HepG2 (cell line): ENCODE measurements around the gene GALK2. TPM values are rescaled to one million over a fixed set of nuclear protein-coding genes. Genes with fewer than 3 reads are reported as not detected.

Experiments
- ATAC-seq: fragments of 200-7000 bp; cut with Tn5 transposase; 3 replicates; pipeline ENCODE4 v1.9.1; 2020; ENCODE audit warnings: mild to moderate bottlenecking, moderate library complexity
- BruUV-seq: library from RNA; stranded (reverse); fragments of 400-500 nt; replicated peaks from 2 replicates; lab custom pipeline; 2021; lab: Mats Ljungman, UMichigan
- CTCF ChIA-PET: fragments of 300-600 bp; formaldehyde crosslinking; extraction: SDS; loops from one replicate; lab custom pipeline; 2021; ENCODE audit warnings: low total read pairs, inconsistent platforms, low intra/inter-chr PET ratio; lab: Yijun Ruan, JAX
- POLR2A ChIA-PET: fragments of 350-600 bp; sonication (Branson Sonifier 250); formaldehyde crosslinking; loops from one replicate; lab custom pipeline; 2020; ENCODE audit warnings: antibody characterized with exemption, inconsistent platforms; lab: Yijun Ruan, JAX
- DNase-seq: peaks from one replicate; pipeline ENCODE4 v3.0.0-alpha.2; 2015; ENCODE audit warnings: low spot score
- FAIRE-seq: peaks from 3 replicates; lab custom pipeline; 2011; peaks lifted over from hg19 to GRCh38; lab: Jason Lieb, UNC
- H2AFZ ChIP-seq: one replicate; pipeline ENCODE4 v1.6.1; 2011; ENCODE audit warnings: low read length, inconsistent platforms
- H3K27ac ChIP-seq: fragments of 300-600 bp; 3 replicates; pipeline ENCODE4 v1.8.0; 2011; ENCODE audit warnings: mixed run types, mild to moderate bottlenecking, mixed read lengths, low read length, inconsistent platforms; ENCODE audit not compliant: insufficient read depth; ENCODE audit errors: extremely low read length
- H3K27me3 ChIP-seq, 2 experiments: fragments of 200-600 bp in 1 of 2; 2 replicates in 1 of 2; 3 replicates in 1 of 2; pipeline versions ENCODE4 v1.6.0 to v1.8.0; 2011; ENCODE audit warnings: low read length in 2 of 2, mild to moderate bottlenecking in 2 of 2, moderate library complexity in 2 of 2, inconsistent platforms in 1 of 2; ENCODE audit not compliant: insufficient read depth in 2 of 2, control insufficient read depth in 1 of 2
- H3K36me3 ChIP-seq, 2 experiments: fragments of 200-600 bp in 1 of 2; replicated peaks in 1 of 2; 2 replicates in 1 of 2; 3 replicates in 1 of 2; pipeline versions ENCODE4 v1.5.1 to v1.8.0; 2011; ENCODE audit warnings: low read length in 2 of 2, inconsistent platforms in 1 of 2; ENCODE audit not compliant: insufficient read depth in 2 of 2, control insufficient read depth in 1 of 2
- H3K4me1 ChIP-seq: 2 replicates; pipeline ENCODE4 v1.5.1; 2012; ENCODE audit warnings: low read length, inconsistent platforms; ENCODE audit not compliant: insufficient read depth
- H3K4me2 ChIP-seq: 2 replicates; pipeline ENCODE4 v1.6.0; 2011; ENCODE audit warnings: low read depth, low read length, inconsistent platforms
- H3K4me3 ChIP-seq, 3 experiments: fragments of 200-600 bp in 1 of 3; sonication (generic), shearing (Covaris generic) in 1 of 3; replicated peaks in 1 of 3; 2 replicates each; pipeline ENCODE4 v1.5.1; 2011 to 2016; ENCODE audit warnings: low read length in 3 of 3, inconsistent platforms in 2 of 3, low read depth in 2 of 3, mild to moderate bottlenecking in 2 of 3, control low read depth in 1 of 3, mixed read lengths in 1 of 3; ENCODE audit not compliant: insufficient read depth in 1 of 3
- H3K79me2 ChIP-seq: one replicate; pipeline ENCODE4 v1.6.1; 2011; ENCODE audit warnings: low read length, inconsistent platforms; ENCODE audit not compliant: insufficient read depth
- H3K9ac ChIP-seq: 2 replicates; pipeline ENCODE4 v1.6.0; 2011; ENCODE audit warnings: mild to moderate bottlenecking, low read depth, low read length, inconsistent platforms; ENCODE audit not compliant: insufficient read depth
- H3K9me3 ChIP-seq: 2 replicates; pipeline ENCODE4 v1.5.1; 2012; ENCODE audit warnings: mild to moderate bottlenecking, low read length
- H4K20me1 ChIP-seq: 2 replicates; pipeline ENCODE4 v1.6.0; 2011; ENCODE audit warnings: inconsistent platforms, mild to moderate bottlenecking, low read length, moderate library complexity; ENCODE audit not compliant: insufficient read depth
- AKAP8 ChIP-seq: sonication (generic); formaldehyde crosslinking; IDR thresholded peaks from 2 replicates; pipeline ENCODE4 v1.5.1; 2020; ENCODE audit warnings: mild to moderate bottlenecking, missing genetic modification reagents
- MAF1 ChIP-seq: sonication (generic); formaldehyde crosslinking; IDR thresholded peaks from 2 replicates; pipeline ENCODE4 v1.5.0; 2020; ENCODE audit warnings: missing genetic modification reagents, borderline replicate concordance
- MAX ChIP-seq: IDR thresholded peaks from 2 replicates; pipeline ENCODE4 v1.6.1; 2012; ENCODE audit warnings: inconsistent platforms
- NAIF1 ChIP-seq: sonication (generic); formaldehyde crosslinking; IDR thresholded peaks from 2 replicates; pipeline ENCODE4 v1.5.0; 2020; ENCODE audit warnings: mild to moderate bottlenecking, missing genetic modification reagents, borderline replicate concordance
- PHF5A ChIP-seq: IDR thresholded peaks from one replicate; pipeline ENCODE4 v1.6.1; 2018; ENCODE audit warnings: low read depth, missing genetic modification reagents; ENCODE audit not compliant: unreplicated experiment
- RBAK ChIP-seq: sonication (generic); formaldehyde crosslinking; IDR thresholded peaks from 2 replicates; pipeline ENCODE4 v1.5.1; 2020; ENCODE audit warnings: mild to moderate bottlenecking, missing genetic modification reagents
- TAF1 ChIP-seq: sonication (generic); formaldehyde crosslinking; IDR thresholded peaks from 2 replicates; pipeline ENCODE4 v1.4.0; 2020; ENCODE audit warnings: missing genetic modification reagents
- ZBTB34 ChIP-seq: sonication (generic); formaldehyde crosslinking; IDR thresholded peaks from 2 replicates; pipeline ENCODE4 v1.8.0; 2022; ENCODE audit warnings: mild to moderate bottlenecking, missing genetic modification reagents
- ZNF224 ChIP-seq: sonication (generic); formaldehyde crosslinking; IDR thresholded peaks from 2 replicates; pipeline ENCODE4 v1.5.0; 2020; ENCODE audit warnings: mild to moderate bottlenecking, missing genetic modification reagents
- ZNF549 ChIP-seq: sonication (generic); formaldehyde crosslinking; IDR thresholded peaks from 2 replicates; pipeline ENCODE4 v1.5.0; 2020; ENCODE audit warnings: missing genetic modification reagents
- ZNF576 ChIP-seq: sonication (generic); formaldehyde crosslinking; IDR thresholded peaks from 2 replicates; pipeline ENCODE4 v1.4.0; 2020; ENCODE audit warnings: mild to moderate bottlenecking, missing genetic modification reagents
- ZNF605 ChIP-seq: sonication (generic); formaldehyde crosslinking; IDR thresholded peaks from 2 replicates; pipeline ENCODE4 v1.8.0; 2022; ENCODE audit warnings: mild to moderate bottlenecking, missing genetic modification reagents
- ZNF713 ChIP-seq: sonication (generic); formaldehyde crosslinking; IDR thresholded peaks from 2 replicates; pipeline ENCODE4 v1.4.0; 2020; ENCODE audit warnings: mild to moderate bottlenecking, missing genetic modification reagents
- ZNF816 ChIP-seq: sonication (generic); formaldehyde crosslinking; IDR thresholded peaks from 2 replicates; pipeline ENCODE4 v1.8.0; 2022; ENCODE audit warnings: missing genetic modification reagents, mild to moderate bottlenecking, borderline replicate concordance
- WGBS: methylation state at CpG from one replicate; pipeline ENCODE4 v1.1.6; 2017; ENCODE audit warnings: low lambda C conversion rate; 5-methylcytosine and 5-hydroxymethylcytosine counted together
- in situ Hi-C: cut with HindIII; loops from 2 replicates; pipeline ENCODE4 v1.10.0; 2017; ENCODE audit warnings: low pct_unique_long_range_greater_than_20kb; ENCODE audit not compliant: extremely low pct_ligation_motif_present
- intact Hi-C: fragments of 100-400 bp; cut with micrococcal nuclease; formaldehyde crosslinking; loops from one replicate; pipeline ENCODE4 v1.10.0; 2022; ENCODE audit not compliant: unreplicated experiment
- polyA plus RNA-seq, 8 experiments: library from polyadenylated mRNA; depleted of rRNA in 3 of 8; stranded (reverse) in 7 of 8; unstranded in 1 of 8; fragments of >200 nt; fragmentation: Illumina TruSeq in 4 of 8; extraction: Trizol in 4 of 8; gene quantifications; 2 replicates each; pipeline versions ENCODE4 v1.2.1 to v1.2.3, GENCODE V29; 2011 to 2016; ENCODE audit warnings: low read depth in 4 of 8, missing spikeins in 1 of 8, mixed read lengths in 1 of 8; ENCODE audit not compliant: insufficient read depth in 1 of 8
- total RNA-seq, 5 experiments: library from RNA; depleted of rRNA; stranded (reverse); fragments of >200 nt; fragmentation: Illumina TruSeq; extraction: Trizol; gene quantifications; 2 replicates each; pipeline ENCODE4 v1.2.3, GENCODE V29; 2016; ENCODE audit warnings: low read depth in 1 of 5
- TF ChIP-seq, protein P1 (sequence below): sonication (generic); formaldehyde crosslinking; IDR thresholded peaks from 2 replicates; pipeline ENCODE4 v1.4.0; 2020; ENCODE audit warnings: mild to moderate bottlenecking, missing genetic modification reagents

The GALK2 gene
- total and polyA plus RNA-seq, 2 of the 13 experiments (the other 11 are each of a cell fraction or from before 2014, with no cell fraction given) = 17.6 to 32.8 TPM

- TF ChIP-seq ZNF224 = no peak
- no peak for TF ChIP-seq TAF1 (CRISPR knock-in tag)
- TF ChIP-seq PHF5A (CRISPR knock-in tag) = no peak
- TF ChIP-seq AKAP8 (CRISPR knock-in tag) = no peak
Observed at GRCh38 chr15:49168016-49168415, 2.0 kb upstream of the GALK2 start (continued).

- H3K4me2 ChIP-seq = peak overlapping the region; percentile 71; the same call in 1 of the 2 replicates
- H3K27ac ChIP-seq = no peak overlapping the region
- DNase-seq (no peak), ATAC-seq (no peak), FAIRE-seq (no peak)
- H4K20me1 ChIP-seq = no peaks in the 10 kb centered on the region
- 98% methylated on average over 12 of the region's 12 CpGs for WGBS
- in situ Hi-C loops = no loop called here
- no peak overlapping the region for H2AFZ ChIP-seq
- no peaks in the 10 kb centered on the region for H3K9me3 ChIP-seq
- no peak for TF ChIP-seq RBAK (CRISPR knock-in tag)
- no peak for TF ChIP-seq ZNF605 (CRISPR knock-in tag)
- intact Hi-C loops = loop anchor here (2.0 kb wide), 1 partner anchor 17 kb away; the partner anchor contains the start of gene COPS2
- H3K4me3 ChIP-seq = no peak overlapping the region
- ChIA-PET POLR2A (interaction anchor here (3.1 kb wide), 1 partner anchor 16 kb away, joined by 40 read pairs; the partner anchor contains the start of gene COPS2), CTCF (no interaction called here)
- no peaks in the 10 kb centered on the region for H3K27me3 ChIP-seq
- H3K36me3 ChIP-seq = no peaks in the 10 kb centered on the region
- BruUV-seq = no TSS peak
- H3K4me1 ChIP-seq = peaks cover 32% of the 10 kb centered on the region
- H3K9ac ChIP-seq = no peak overlapping the region
- peaks cover 15% of the 10 kb centered on the region for H3K79me2 ChIP-seq
Observed at GRCh38 chr15:49171790-49172189, 1.7 kb downstream of the GALK2 start.

DNA sequence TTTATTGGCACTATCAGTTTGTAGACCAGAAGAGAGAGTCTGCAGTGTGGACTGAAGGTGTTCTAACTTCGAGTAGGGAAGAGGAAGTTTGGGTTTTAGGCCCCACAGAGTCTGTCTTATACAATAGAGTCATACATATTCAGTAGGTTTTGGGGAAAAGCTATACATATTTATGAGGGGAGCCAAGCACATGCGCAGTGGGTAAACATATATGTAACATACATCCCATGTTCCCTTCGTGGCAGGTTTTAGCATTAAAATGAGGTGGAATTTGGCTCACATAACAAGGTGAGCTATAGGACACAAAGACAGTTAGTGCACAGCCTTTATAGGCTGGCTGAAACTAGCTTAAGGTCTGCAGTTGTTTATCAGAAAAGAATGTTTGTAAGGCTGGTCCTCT, 4.9 kb downstream of the GALK2 start:
- no peak overlapping the region for H3K4me2 ChIP-seq
- peaks cover 15% of the 10 kb centered on the region for H3K79me2 ChIP-seq
- intact Hi-C loops = no loop called here
- H3K4me1 ChIP-seq = peaks cover 26% of the 10 kb centered on the region
- ChIA-PET POLR2A (no interaction called here), CTCF (no interaction called here)
- no peak for FAIRE-seq
- H4K20me1 ChIP-seq = no peaks in the 10 kb centered on the region
- BruUV-seq = no TSS peak
- in situ Hi-C loops = no loop called here
- no peaks in the 10 kb centered on the region for H3K9me3 ChIP-seq
- no peaks in the 10 kb centered on the region for H3K27me3 ChIP-seq
- no peak overlapping the region for H3K9ac ChIP-seq
- 89% methylated on average over 3 of the region's 3 CpGs for WGBS
- no peak overlapping the region for H3K4me3 ChIP-seq
- H2AFZ ChIP-seq = no peak overlapping the region
- H3K27ac ChIP-seq = no peak overlapping the region
- no peaks in the 10 kb centered on the region for H3K36me3 ChIP-seq
- ATAC-seq = no peak
- no peak for DNase-seq
- TF ChIP-seq ZNF576 (CRISPR knock-in tag) (no peak), ZNF816 (CRISPR knock-in tag) (no peak), ZNF713 (CRISPR knock-in tag) (no peak), ZBTB34 (no peak), MAX (no peak), NAIF1 (CRISPR knock-in tag) (no peak), MAF1 (CRISPR knock-in tag) (no peak), ZNF549 (CRISPR knock-in tag) (no peak)
- TF ChIP-seq, protein P1, sequence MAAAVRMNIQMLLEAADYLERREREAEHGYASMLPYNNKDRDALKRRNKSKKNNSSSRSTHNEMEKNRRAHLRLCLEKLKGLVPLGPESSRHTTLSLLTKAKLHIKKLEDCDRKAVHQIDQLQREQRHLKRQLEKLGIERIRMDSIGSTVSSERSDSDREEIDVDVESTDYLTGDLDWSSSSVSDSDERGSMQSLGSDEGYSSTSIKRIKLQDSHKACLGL (CRISPR knock-in tag) = no peak
